Heart left ventricle (tissue), 16 donors: ENCODE data around the gene KRTAP10-6. TPM values are rescaled to one million over a fixed set of nuclear protein-coding genes. Genes with fewer than 3 reads are reported as not detected.
"Not testable (repeated sequence)": the region's sequence is repeated elsewhere in the genome, so short reads cannot be mapped to it uniquely, and the experiment has no call there.

Experiments
- ATAC-seq, 4 donors: fragments of 200-7000 bp; cut with Tn5 transposase; one replicate each; pipeline ENCODE4 v1.9.1; 2020 to 2022; ENCODE audit warnings: moderate library complexity in 4 of 4, mild to moderate bottlenecking in 3 of 4, moderate number of reproducible peaks in 1 of 4
- DNase-seq, 5 donors: peaks; one replicate each; pipeline ENCODE4 v3.0.0-alpha.2; 2020
- H3K27ac ChIP-seq, 12 donors: fragments of 200-600 bp; sonication (generic) in 4 of 12; one replicate each; pipeline versions ENCODE4 v1.5.0 to v1.8.0; 2016 to 2022; ENCODE audit warnings: mild to moderate bottlenecking in 2 of 12
- H3K27me3 ChIP-seq, 9 donors: fragments of 200-600 bp; sonication (generic) in 2 of 9; one replicate each; pipeline versions ENCODE4 v1.5.1 to v1.8.0; 2016 to 2022; ENCODE audit warnings: mild to moderate bottlenecking in 3 of 9
- H3K36me3 ChIP-seq, 9 donors: fragments of 200-600 bp; sonication (generic) in 2 of 9; one replicate each; pipeline versions ENCODE4 v1.5.0 to v1.8.0; 2018 to 2022; ENCODE audit warnings: mild to moderate bottlenecking in 2 of 9
- H3K4me1 ChIP-seq, 12 donors: fragments of 200-600 bp; sonication (generic) in 4 of 12; one replicate each; pipeline versions ENCODE4 v1.5.0 to v1.8.0; 2016 to 2022; ENCODE audit warnings: mild to moderate bottlenecking in 3 of 12
- H3K4me3 ChIP-seq, 12 donors: fragments of 200-600 bp; sonication (generic) in 4 of 12; one replicate each; pipeline versions ENCODE4 v1.5.0 to v1.8.0; 2017 to 2022; ENCODE audit warnings: mild to moderate bottlenecking in 9 of 12, moderate library complexity in 4 of 12
- H3K9me3 ChIP-seq, 12 donors: fragments of 200-600 bp; sonication (generic) in 4 of 12; one replicate each; pipeline versions ENCODE4 v1.5.0 to v1.8.0; 2016 to 2022; ENCODE audit warnings: mild to moderate bottlenecking in 1 of 12
- CTCF ChIP-seq, 12 donors: fragments of 200-600 bp; sonication (generic) in 4 of 12; IDR thresholded peaks; one replicate each; pipeline versions ENCODE4 v1.5.0 to v1.8.0; 2018 to 2022; ENCODE audit warnings: antibody characterized with exemption in 12 of 12, mild to moderate bottlenecking in 5 of 12
- POLR2A ChIP-seq, 2 donors: fragments of 450-650 bp; IDR thresholded peaks; one replicate each; pipeline ENCODE4 v1.6.1; 2017; ENCODE audit warnings: antibody characterized with exemption in 2 of 2, mild to moderate bottlenecking in 2 of 2, moderate library complexity in 2 of 2
- WGBS, 4 donors: extraction: QIAGEN DNeasy Blood & Tissue Kit in 2 of 4; methylation state at CpG; one replicate each; pipeline versions ENCODE4 v1.1.5 to v1.1.7; 2013 to 2018; 5-methylcytosine and 5-hydroxymethylcytosine counted together
- intact Hi-C, 10 donors: fragments of 100-400 bp; cut with DNase I; formaldehyde crosslinking; loops; one replicate each; pipeline versions ENCODE4 v1.11.1 to v1.14.2; 2022
- polyA plus RNA-seq, 2 donors: library from polyadenylated mRNA; stranded (reverse); fragments of 200-250 nt; gene quantifications; one replicate each; pipeline ENCODE4 v1.2.3, GENCODE V29; 2013
- total RNA-seq, 9 donors: library from RNA; depleted of rRNA in 2 of 9; stranded (reverse); fragments of >200 nt in 2 of 9; fragmentation: NEBNext Ultra II Directional in 3 of 9; extraction: Animal tissue kit (Norgen Biotek cat#: 25700) in 3 of 9; gene quantifications; one replicate each; pipeline versions ENCODE4 v1.1.0 to v1.2.4, GENCODE V29; 2016 to 2023
- donor health status: ischemic (EF 13 %, LVEDD 7.1; RV severe dilation, severe dysfunction).
- donor health status: healthy with polysubstance abuse.
- donor health status: DM: no; HTN: yes; CAD: no.
- donor health status: DM: no; HTN: no; CAD: no.
- donor health status: ischemic (EF 25% LVEDD 6.9; RV normal size, moderate dysfunction).
- donor health status: ischemic (EF 25% LVEDD 5.7; RV mildly dilated, moderate dysfunction).
- donor health status: healthy.
- donor health status: DM: yes; HTN: yes; CAD: no.
- donor health status: ischemic (EF 35%, LVEDD 5.7; RV mildly dilated, moderate dysfunction).
- donor health status: nonischemic (EF 11% LVEDD 7.7; RV severe dilation, severe dysfunction).
- donor health status: DM: yes; HTN: yes; CAD: no.
- donor health status: PGD.
- donor health status: ischemic (EF 29% LVEDD 5.4; RV normal size, mild dysfunction).
- donor health status: nonischemic (EF 23%, LVEDD 6.1; RV moderate dilation, normal function).

The KRTAP10-6 gene
- total and polyA plus RNA-seq, 11 donors: not detected

DNA sequence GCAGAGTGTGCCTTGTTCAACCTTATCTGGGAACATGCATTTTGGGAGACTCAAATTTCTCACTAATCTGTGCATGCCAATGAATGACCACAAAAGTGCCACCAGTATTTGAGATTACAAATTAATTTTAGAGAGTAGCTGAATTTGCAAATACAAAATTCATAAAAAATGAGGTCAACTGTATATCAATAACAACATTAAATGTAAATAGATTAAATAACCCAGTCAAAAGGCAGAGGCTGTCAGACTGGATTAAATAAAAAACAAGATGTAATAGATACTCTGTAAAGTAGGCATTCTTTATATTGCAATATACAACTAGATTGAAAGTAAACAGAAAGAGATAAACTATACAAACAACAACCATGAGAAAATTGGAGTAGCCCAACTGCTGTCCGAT lies 28.2 kb downstream of the KRTAP10-6 start:
- peaks cover 0 to 13% (median 0%) of the 10 kb centered on the region in 9 donors for H3K27me3 ChIP-seq
- H3K36me3 ChIP-seq: no peaks in the 10 kb centered on the region
- no peak for ATAC-seq
- TF ChIP-seq POLR2A (IDR thresholded peaks at IDR 0.05) (no peak), CTCF (IDR thresholded peaks at IDR 0.05) (no peak)
- peaks cover 0 to 27% (median 5%) of the 10 kb centered on the region in 12 donors for H3K9me3 ChIP-seq
- intact Hi-C loops: no loop called here
- no peak overlapping the region for H3K27ac ChIP-seq
- H3K4me3 ChIP-seq: no peak overlapping the region
- peaks cover 0 to 23% (median 0%) of the 10 kb centered on the region in 12 donors for H3K4me1 ChIP-seq
- WGBS, 4 donors: 94 to 97% (median 96%) methylated on average over 1 of the region's 1 CpG
- DNase-seq: no peak

DNA sequence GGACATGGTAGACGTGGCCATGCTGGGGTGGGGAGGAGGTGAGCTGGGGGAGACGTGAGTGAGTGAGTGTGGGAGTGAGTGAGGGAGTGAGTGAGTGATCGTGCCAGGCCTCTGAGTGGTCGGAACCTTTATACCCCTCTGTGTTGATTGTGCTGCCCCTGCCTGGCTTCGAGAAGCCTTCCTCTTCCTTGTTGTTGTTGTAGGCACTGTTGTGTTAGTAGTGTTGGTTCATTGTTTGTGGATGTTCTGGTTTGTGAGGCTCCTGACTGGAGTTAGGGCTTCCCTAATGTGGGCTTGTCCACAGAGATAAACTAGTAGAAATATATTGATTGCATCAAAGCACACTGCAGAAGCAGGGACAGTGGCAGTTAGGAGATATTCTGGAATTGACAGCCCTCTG lies 33.6 kb downstream of the KRTAP10-6 start, which contains the start of gene KRTAP10-3:
TSS of gene KRTAP10-3 (minus strand) at position 101 of the 400 bp plus-strand sequence. CDS start at position 21, 80 bp downstream.
- intact Hi-C loops: no loop called here
- Histone ChIP-seq H3K27me3 (peaks cover 0 to 36% (median 7%) of the 10 kb centered on the region in 9 donors), H3K4me1 (no peaks in the 10 kb centered on the region), H3K9me3 (peaks cover 0 to 32% (median 4%) of the 10 kb centered on the region in 12 donors), H3K4me3 (no peak within 1 kb of the TSS), H3K27ac (no peak within 1 kb of the TSS), H3K36me3 (no peaks in the 10 kb centered on the region)
- no peak for DNase-seq
- WGBS, 4 donors: 41 to 68% (median 58%) methylated on average over 5 of the region's 5 CpGs
- no peak for ATAC-seq
- no peak for TF ChIP-seq CTCF (IDR thresholded peaks at IDR 0.05)
- no peak for TF ChIP-seq POLR2A (IDR thresholded peaks at IDR 0.05)

DNA sequence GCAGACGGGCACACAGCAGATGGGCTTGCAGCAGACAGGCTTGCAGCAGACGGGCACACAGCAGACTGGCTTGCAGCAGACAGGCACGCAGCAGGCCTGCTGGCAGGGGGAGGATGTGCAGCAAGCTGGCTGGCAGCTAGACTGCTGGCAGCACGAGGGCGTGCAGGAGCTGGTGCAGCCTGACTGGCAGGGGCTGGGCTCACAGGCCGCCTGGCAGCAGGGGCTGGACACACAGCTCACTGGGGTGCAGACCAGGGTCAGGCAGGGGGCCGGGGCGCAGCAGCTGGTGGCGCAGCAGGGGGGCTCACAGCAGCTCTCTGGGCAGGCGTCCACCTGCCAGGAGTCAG lies 34.0 kb downstream of the KRTAP10-6 start:
- WGBS, 4 donors: 60 to 85% (median 68%) methylated on average over 5 to 10 of the region's 10 CpGs

GRCh38 chr21:44557491-44558328 lies 34.6 kb downstream of the KRTAP10-6 start:
- H3K27me3 ChIP-seq: peaks cover 0 to 36% (median 9%) of the 10 kb centered on the region in 9 donors
- intact Hi-C loops: no loop called here
- 46 to 57% (median 52%) methylated on average over 28 to 30 of the region's 30 CpGs for WGBS, 4 donors

More for the DNA sequence above, 34.0 kb downstream of the KRTAP10-6 start:
- ATAC-seq, DNase-seq, H3K4me1 ChIP-seq, intact Hi-C loops, H3K4me3 ChIP-seq, H3K27ac ChIP-seq, H3K36me3 ChIP-seq: not testable (repeated sequence)
- Histone ChIP-seq H3K9me3 (peaks cover 0 to 30% (median 4%) of the 10 kb centered on the region in 12 donors), H3K27me3 (peaks cover 0 to 36% (median 7%) of the 10 kb centered on the region in 9 donors)

More at GRCh38 chr21:44557491-44558328, 34.6 kb downstream of the KRTAP10-6 start:
- ATAC-seq: no peak
- Histone ChIP-seq H3K9me3 (peaks cover 0 to 24% (median 3%) of the 10 kb centered on the region in 12 donors), H3K4me3 (no peak overlapping the region), H3K4me1 (no peaks in the 10 kb centered on the region), H3K27ac (no peak overlapping the region), H3K36me3 (no peaks in the 10 kb centered on the region)
- TF ChIP-seq POLR2A (IDR thresholded peaks at IDR 0.05) (no peak), CTCF (IDR thresholded peaks at IDR 0.05) (no peak)
- peak in 1 of 5 donors; percentile 23 for DNase-seq
